Kasumi-1 (cell line): ENCODE results near the gene CELF1.

Experiments used
- DNase-seq, 2 experiments: peaks; one replicate each; lab custom pipeline; 2025; lab: John Stamatoyannopoulos, UW

The CELF1 gene

GRCh38 chr11:47485107-47485506 is 67.8 kb downstream of the CELF1 start:
- DNase-seq, result no peak

- no peak for DNase-seq
Observed at GRCh38 chr11:47483457-47483856, 69.5 kb downstream of the CELF1 start.

- DNase-seq, result no peak
Observed at GRCh38 chr11:47480762-47481161, 72.2 kb downstream of the CELF1 start.

GRCh38 chr11:47478651-47479329 is 74.1 kb downstream of the CELF1 start:
- DNase-seq, result no peak

- DNase-seq, result no peak
Observed at GRCh38 chr11:47477753-47478152, 75.2 kb downstream of the CELF1 start.

GRCh38 chr11:47477323-47477722 is 75.6 kb downstream of the CELF1 start:
- DNase-seq, result no peak

- DNase-seq, result no peak
Observed at GRCh38 chr11:47470671-47471070, 82.3 kb downstream of the CELF1 start.

- no peak for DNase-seq
Observed at GRCh38 chr11:47469361-47470179, 83.4 kb downstream of the CELF1 start.

- no peak for DNase-seq
Observed at GRCh38 chr11:47468598-47469214, 84.2 kb downstream of the CELF1 start.

- no peak for DNase-seq
Observed at GRCh38 chr11:47467357-47467756, 85.6 kb downstream of the CELF1 start.

GRCh38 chr11:47466701-47467250 is 86.2 kb downstream of the CELF1 start:
- no peak for DNase-seq

- no peak for DNase-seq
Observed at GRCh38 chr11:47466201-47466600, 86.7 kb downstream of the CELF1 start.

- no peak for DNase-seq
Observed at GRCh38 chr11:47464483-47464882, 88.4 kb downstream of the CELF1 start.

- no peak for DNase-seq
Observed at GRCh38 chr11:47461876-47462275, 91.1 kb downstream of the CELF1 start.

- DNase-seq, result no peak
Observed at GRCh38 chr11:47460571-47461235, 92.2 kb downstream of the CELF1 start.

- DNase-seq, result peak; percentile 87 to 91
Observed at GRCh38 chr11:47454258-47454671, 98.7 kb downstream of the CELF1 start.

GRCh38 chr11:47453365-47453764 is 99.6 kb downstream of the CELF1 start:
- DNase-seq, result no peak

- no peak for DNase-seq
Observed at GRCh38 chr11:47451990-47452389, 100.9 kb downstream of the CELF1 start.

- DNase-seq, result no peak
Observed at GRCh38 chr11:47451436-47451835, 101.5 kb downstream of the CELF1 start.

GRCh38 chr11:47449541-47449940 is 103.4 kb downstream of the CELF1 start:
- no peak for DNase-seq

- DNase-seq, result no peak
Observed at GRCh38 chr11:47448566-47449427, 104.1 kb downstream of the CELF1 start, which contains the start of gene RAPSN. Gene RAPSN, minus strand, starts transcription at chr11:47449136. Its CDS starts 172 bp downstream, at chr11:47448964.
